ENCODE data around the gene NKX1-1.

The NKX1-1 gene

GRCh38 chr4:1356181-1356998 lies 49.9 kb downstream of the NKX1-1 start:
- DNase-seq, result peak; percentile 66 to 80 (median 68)

- DNase-seq, result no peak
These were observed 50.9 kb downstream of the NKX1-1 start for GRCh38 chr4:1355378-1355777.

GRCh38 chr4:1354983-1355275 lies 51.3 kb downstream of the NKX1-1 start:
- DNase-seq, result no peak

GRCh38 chr4:1354136-1354982 lies 51.9 kb downstream of the NKX1-1 start:
- no peak for DNase-seq

GRCh38 chr4:1353186-1354055 lies 52.8 kb downstream of the NKX1-1 start:
- no peak for DNase-seq
